K562 (cell line): ENCODE results near the gene PCOLCE2. TPM values are rescaled to one million over a fixed set of nuclear protein-coding genes. Genes with fewer than 3 reads are reported as not detected.

Experiments used
- ATAC-seq: fragments of 200-7000 bp; cut with Tn5 transposase; 3 replicates; pipeline ENCODE4 v1.9.1; 2020; ENCODE audit warnings: moderate library complexity
- BruUV-seq: library from RNA; stranded (reverse); fragments of 400-500 nt; replicated peaks from 2 replicates; lab custom pipeline; 2021; lab: Mats Ljungman, UMichigan
- CTCF ChIA-PET: fragments of 300-600 bp; formaldehyde crosslinking; extraction: SDS; loops from one replicate; lab custom pipeline; 2021; ENCODE audit warnings: low intra/inter-chr PET ratio; lab: Yijun Ruan, JAX
- POLR2A ChIA-PET: fragments of 300-600, 350-650 bp; sonication (Branson Sonifier 250); formaldehyde crosslinking; extraction: SDS; loops from one replicate; lab custom pipeline; 2021; ENCODE audit warnings: antibody characterized with exemption, inconsistent platforms; lab: Yijun Ruan, JAX
- DNase-seq, 4 experiments: peaks; one replicate each; pipeline versions ENCODE4 v3.0.0 to v3.0.0-alpha.2; 2011 to 2018; ENCODE audit warnings: low spot score in 3 of 4, mixed read lengths in 3 of 4; ENCODE audit errors: extremely low read depth in 1 of 4
- FAIRE-seq: peaks from 2 replicates; lab custom pipeline; 2011; peaks lifted over from hg19 to GRCh38; lab: Jason Lieb, UNC
- H2AFZ ChIP-seq: 2 replicates; pipeline ENCODE4 v1.6.0; 2011; ENCODE audit warnings: low read depth, low read length, control low read depth, inconsistent platforms
- H3K27ac ChIP-seq: fragments of 200-600 bp; 3 replicates; pipeline ENCODE4 v1.8.0; 2011; ENCODE audit warnings: low read depth, mild to moderate bottlenecking, control low read depth, inconsistent platforms, low read length, moderate library complexity, mixed read lengths; ENCODE audit errors: extremely low read depth
- H3K27me3 ChIP-seq, 2 experiments: fragments of 300-600 bp in 1 of 2; 2 replicates in 1 of 2; 3 replicates in 1 of 2; pipeline versions ENCODE4 v1.6.0 to v1.8.0; 2011; ENCODE audit warnings: inconsistent platforms in 2 of 2, low read length in 2 of 2, mild to moderate bottlenecking in 1 of 2, mixed read lengths in 1 of 2, moderate library complexity in 1 of 2; ENCODE audit not compliant: control insufficient read depth in 2 of 2, insufficient read depth in 2 of 2
- H3K36me3 ChIP-seq: fragments of 300-600 bp; 3 replicates; pipeline ENCODE4 v1.8.0; 2011; ENCODE audit warnings: mild to moderate bottlenecking, low read length, inconsistent platforms; ENCODE audit not compliant: control insufficient read depth, insufficient read depth
- H3K4me1 ChIP-seq, 2 experiments: fragments of 200-600 bp in 1 of 2; replicated peaks in 1 of 2; 2 replicates in 1 of 2; 3 replicates in 1 of 2; pipeline versions ENCODE4 v1.5.1 to v1.8.0; 2011; ENCODE audit warnings: inconsistent platforms in 2 of 2, low read length in 2 of 2, mild to moderate bottlenecking in 1 of 2, mixed read lengths in 1 of 2, moderate library complexity in 1 of 2; ENCODE audit not compliant: control insufficient read depth in 2 of 2, insufficient read depth in 2 of 2
- H3K4me2 ChIP-seq: 2 replicates; pipeline ENCODE4 v1.6.1; 2011; ENCODE audit warnings: low read length, control low read depth, inconsistent platforms, mixed read lengths; ENCODE audit not compliant: insufficient read depth
- H3K4me3 ChIP-seq: fragments of 200-600 bp; sonication (generic), shearing (Covaris generic); 2 replicates; pipeline ENCODE4 v1.5.1; 2016; ENCODE audit warnings: control low read depth, inconsistent platforms
- H3K79me2 ChIP-seq: fragments of 200-600 bp; 3 replicates; pipeline ENCODE4 v1.8.0; 2011; ENCODE audit warnings: low read length, inconsistent platforms; ENCODE audit not compliant: control insufficient read depth, insufficient read depth
- H3K9ac ChIP-seq, 2 experiments: 2 replicates each; pipeline versions ENCODE4 v1.6.0 to v1.6.1; 2011; ENCODE audit warnings: low read depth in 2 of 2, low read length in 2 of 2, control low read depth in 1 of 2, inconsistent platforms in 1 of 2, mild to moderate bottlenecking in 1 of 2, mixed read lengths in 1 of 2; ENCODE audit not compliant: insufficient read depth in 1 of 2
- H3K9me1 ChIP-seq: one replicate; pipeline ENCODE4 v1.6.0; 2011; ENCODE audit warnings: inconsistent platforms, mild to moderate bottlenecking, low read length, moderate library complexity; ENCODE audit not compliant: control insufficient read depth, insufficient read depth
- H3K9me3 ChIP-seq: replicated peaks from 2 replicates; pipeline ENCODE4 v1.5.1; 2011; ENCODE audit warnings: low read depth, low read length, inconsistent platforms; ENCODE audit not compliant: control insufficient read depth, insufficient read depth
- H4K20me1 ChIP-seq: replicated peaks from 2 replicates; pipeline ENCODE4 v1.6.1; 2011; ENCODE audit warnings: low read length, inconsistent platforms, mixed read lengths; ENCODE audit not compliant: control insufficient read depth, insufficient read depth
- CBX3 ChIP-seq, 2 experiments: IDR thresholded peaks; 1 replicate in 1 of 2; 2 replicates in 1 of 2; pipeline ENCODE4 v1.6.1; 2012; ENCODE audit warnings: inconsistent platforms in 2 of 2, low read length in 2 of 2, borderline replicate concordance in 1 of 2, control low read depth in 1 of 2
- CXXC5 ChIP-seq: fragments of 250-450 bp; sonication (Bioruptor Pico); IDR thresholded peaks from 2 replicates; pipeline ENCODE4 v1.8.0; 2022; ENCODE audit warnings: inconsistent platforms, mild to moderate bottlenecking, moderate library complexity
- ETS2 ChIP-seq: IDR thresholded peaks from 2 replicates; pipeline ENCODE4 v1.6.1; 2016; ENCODE audit warnings: borderline replicate concordance, missing genetic modification characterization, mild to moderate bottlenecking, moderate library complexity, missing compliant biosample characterization; ENCODE audit not compliant: poor library complexity, severe bottlenecking
- ETV1 ChIP-seq: fragments of 450-650 bp; conservative IDR thresholded peaks from 2 replicates; pipeline ENCODE4 v1.6.1; 2016; ENCODE audit warnings: missing genetic modification characterization, control low read depth, low read depth, missing compliant biosample characterization
- HEY1 ChIP-seq: fragments of 250-450 bp; sonication (Bioruptor Pico); IDR thresholded peaks from 2 replicates; pipeline ENCODE4 v1.5.0; 2020; ENCODE audit warnings: mild to moderate bottlenecking, moderate library complexity, borderline replicate concordance
- JUND ChIP-seq, 2 experiments: IDR thresholded peaks; 2 replicates in 1 of 2; 3 replicates in 1 of 2; pipeline ENCODE4 v1.6.1; 2011; ENCODE audit warnings: borderline replicate concordance in 2 of 2, low read depth in 2 of 2, low read length in 2 of 2, improper control_type of control experiment in 1 of 2, missing biosample characterization in 1 of 2, missing genetic modification characterization in 1 of 2, missing genetic modification reagents in 1 of 2
- MAX ChIP-seq: sonication (generic); formaldehyde crosslinking; IDR thresholded peaks from 2 replicates; pipeline ENCODE4 v1.9.0; 2022; ENCODE audit warnings: mild to moderate bottlenecking, missing genetic modification reagents
- ZBTB34 ChIP-seq: fragments of 250-450 bp; sonication (Bioruptor Pico); IDR thresholded peaks from 2 replicates; pipeline ENCODE4 v1.8.0; 2021; ENCODE audit warnings: mild to moderate bottlenecking, moderate library complexity
- ZBTB5 ChIP-seq: fragments of 450-650 bp; IDR thresholded peaks from 2 replicates; pipeline ENCODE4 v1.6.1; 2017; ENCODE audit warnings: antibody characterized with exemption
- ZNF79 ChIP-seq: fragments of 250-450 bp; sonication (Bioruptor Pico); IDR thresholded peaks from 2 replicates; pipeline ENCODE4 v1.4.0; 2020; ENCODE audit warnings: low read depth, mild to moderate bottlenecking, moderate library complexity
- WGBS: fragments of 100-300 bp; shearing (Covaris generic); methylation state at CpG from one replicate; pipeline ENCODE4 v1.1.6; 2016; ENCODE audit warnings: low coverage, mixed read lengths; ENCODE audit not compliant: insufficient coverage; ENCODE audit errors: missing lambda C conversion rate; 5-methylcytosine and 5-hydroxymethylcytosine counted together
- in situ Hi-C: fragments of 300-500 bp; cut with MboI; formaldehyde crosslinking; loops from 4 replicates; pipeline ENCODE4 v1.15.0; 2018; ENCODE audit warnings: inconsistent platforms, mixed read lengths
- intact Hi-C: fragments of 100-400 bp; cut with micrococcal nuclease; formaldehyde crosslinking; loops from 2 replicates; pipeline ENCODE4 v1.14.2; 2022
- polyA plus RNA-seq, 8 experiments: library from polyadenylated mRNA; depleted of rRNA in 4 of 8; stranded (reverse) in 5 of 8; unstranded in 3 of 8; fragments of >200 nt; fragmentation: Nextera tagmentation in 2 of 8; fragmentation: Illumina TruSeq in 1 of 8; extraction: Ambion mirVana in 2 of 8; extraction: Trizol in 1 of 8; gene quantifications; 2 replicates each; pipeline versions ENCODE4 v1.2.1 to v1.2.3, GENCODE V29; 2011 to 2014; ENCODE audit warnings: inconsistent platforms in 1 of 8, missing spikeins in 1 of 8
- total RNA-seq, 7 experiments: library from RNA; depleted of rRNA in 6 of 7; stranded (reverse); fragments of >200 nt in 6 of 7; fragmentation: Illumina TruSeq in 2 of 7; extraction: Trizol in 2 of 7; gene quantifications; 2 replicates each; pipeline versions ENCODE4 v1.2.1 to v1.2.3, GENCODE V29; 2011 to 2021; ENCODE audit warnings: low replicate concordance in 1 of 7
- TF ChIP-seq, protein P1 (sequence below), 2 experiments: fragments of 450-650 bp in 1 of 2; sonication (generic) in 1 of 2; formaldehyde crosslinking in 1 of 2; IDR thresholded peaks in 1 of 2; conservative IDR thresholded peaks in 1 of 2; 2 replicates each; pipeline versions ENCODE4 v1.6.1 to v1.8.1; 2016 to 2023; ENCODE audit warnings: mild to moderate bottlenecking in 2 of 2, moderate library complexity in 2 of 2, inconsistent platforms in 1 of 2, missing genetic modification reagents in 1 of 2
- TF ChIP-seq, protein P2 (sequence below): sonication (generic); formaldehyde crosslinking; IDR thresholded peaks from 2 replicates; pipeline ENCODE4 v1.8.0; 2022; ENCODE audit warnings: mild to moderate bottlenecking, missing genetic modification reagents, borderline replicate concordance

The PCOLCE2 gene
- total and polyA plus RNA-seq, 9 of the 15 experiments (the other 6 are each of a cell fraction or from before 2014, with no cell fraction given) = 0.18 to 1.2 (median 0.65) TPM

DNA sequence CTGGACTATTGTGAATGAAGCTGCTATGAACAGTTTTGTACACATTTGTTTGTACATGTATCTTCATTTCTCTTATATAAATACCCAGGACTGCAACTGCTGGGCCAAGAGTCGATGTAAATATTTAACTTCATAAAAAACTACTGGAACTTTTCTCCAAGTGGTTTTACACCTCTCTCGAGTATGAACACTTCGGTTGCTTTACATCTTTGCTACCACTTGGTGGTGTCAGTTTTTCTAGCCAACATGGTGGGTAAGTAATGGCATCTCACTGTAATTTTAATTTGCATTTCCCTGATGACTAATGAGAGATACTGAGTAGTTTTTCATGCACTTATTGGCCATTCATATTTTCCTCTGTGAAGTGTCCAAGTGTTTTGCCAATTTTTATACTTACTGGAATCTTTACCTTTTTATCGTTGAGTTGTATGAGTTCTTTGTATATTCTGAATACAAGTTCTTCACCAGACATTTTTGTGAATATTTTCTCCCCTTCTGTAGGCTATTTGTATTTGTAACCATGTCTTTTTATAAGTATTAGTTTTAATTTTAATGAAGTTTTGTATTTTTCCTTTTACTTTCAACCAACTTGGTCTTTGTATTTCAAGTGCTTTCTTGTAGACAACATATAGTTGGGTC, 44.4 kb downstream of the PCOLCE2 start:
- CTCF ChIA-PET = interaction anchor here (0.7 kb wide), 1 partner anchor 150 kb away, joined by 3 read pairs; no protein-coding TSS in a partner anchor
- TF ChIP-seq, protein P1, sequence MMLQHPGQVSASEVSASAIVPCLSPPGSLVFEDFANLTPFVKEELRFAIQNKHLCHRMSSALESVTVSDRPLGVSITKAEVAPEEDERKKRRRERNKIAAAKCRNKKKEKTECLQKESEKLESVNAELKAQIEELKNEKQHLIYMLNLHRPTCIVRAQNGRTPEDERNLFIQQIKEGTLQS (IDR thresholded peaks at IDR 0.05) = peak; percentile 14; the same call in 1 of the 2 replicates
- TF ChIP-seq, protein P1 (CRISPR knock-in tag; conservative IDR thresholded peaks at IDR 0.05) = no peak
- TF ChIP-seq JUND (IDR thresholded peaks at IDR 0.05; ENCODE audit: borderline replicate concordance, low read depth, low read length) (no peak), JUND (tag; IDR thresholded peaks at IDR 0.05; ENCODE audit: borderline replicate concordance, low read depth, low read length) (peak; percentile 34; the same call in 1 of the 3 replicates), ETV1 (no peak), ZBTB34 (CRISPR knock-in tag) (no peak), CXXC5 (CRISPR knock-in tag) (no peak), ZNF79 (no peak), HEY1 (no peak), ETS2 (tag) (no peak), MAX (CRISPR knock-in tag) (no peak), CBX3 (IDR thresholded peaks at IDR 0.05; ENCODE audit: borderline replicate concordance in 1 of 2, low read length in 2 of 2) (0 out of 3 replicates have a peak, but pooled peaks of 1 of the 2 experiments have one; percentile 19), ZBTB5 (no peak)
- TF ChIP-seq, protein P2, sequence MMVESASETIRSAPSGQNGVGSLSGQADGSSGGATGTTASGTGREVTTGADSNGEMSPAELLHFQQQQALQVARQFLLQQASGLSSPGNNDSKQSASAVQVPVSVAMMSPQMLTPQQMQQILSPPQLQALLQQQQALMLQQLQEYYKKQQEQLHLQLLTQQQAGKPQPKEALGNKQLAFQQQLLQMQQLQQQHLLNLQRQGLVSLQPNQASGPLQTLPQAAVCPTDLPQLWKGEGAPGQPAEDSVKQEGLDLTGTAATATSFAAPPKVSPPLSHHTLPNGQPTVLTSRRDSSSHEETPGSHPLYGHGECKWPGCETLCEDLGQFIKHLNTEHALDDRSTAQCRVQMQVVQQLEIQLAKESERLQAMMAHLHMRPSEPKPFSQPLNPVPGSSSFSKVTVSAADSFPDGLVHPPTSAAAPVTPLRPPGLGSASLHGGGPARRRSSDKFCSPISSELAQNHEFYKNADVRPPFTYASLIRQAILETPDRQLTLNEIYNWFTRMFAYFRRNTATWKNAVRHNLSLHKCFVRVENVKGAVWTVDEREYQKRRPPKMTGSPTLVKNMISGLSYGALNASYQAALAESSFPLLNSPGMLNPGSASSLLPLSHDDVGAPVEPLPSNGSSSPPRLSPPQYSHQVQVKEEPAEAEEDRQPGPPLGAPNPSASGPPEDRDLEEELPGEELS (CRISPR knock-in tag) = no peak

More for the DNA sequence above, 44.4 kb downstream of the PCOLCE2 start:
- Histone ChIP-seq H3K4me3 (no peak overlapping the region), H3K4me1 (no peaks in the 10 kb centered on the region), H4K20me1 (no peaks in the 10 kb centered on the region), H3K27me3 (no peaks in the 10 kb centered on the region), H3K9me1 (no peaks in the 10 kb centered on the region), H3K4me2 (no peak overlapping the region), H3K9me3 (no peaks in the 10 kb centered on the region), H3K9ac (no peak overlapping the region), H3K36me3 (no peaks in the 10 kb centered on the region), H3K79me2 (no peaks in the 10 kb centered on the region), H2AFZ (peak overlapping the region; percentile 29), H3K27ac (no peak overlapping the region)
- no TSS peak for BruUV-seq
- ATAC-seq (peak; percentile 91), DNase-seq (peak; percentile 28 to 60 (median 40)), FAIRE-seq (peak; percentile 77)
- 9% methylated on average over 4 of the region's 4 CpGs for WGBS
- intact Hi-C loops = no loop called here
- POLR2A ChIA-PET = interaction anchor here (0.6 kb wide), 1 partner anchor 109 kb away, joined by 3 read pairs; no protein-coding TSS in a partner anchor
- in situ Hi-C loops = no loop called here
